Hematopoietic multipotent progenitor cell (in vitro differentiated cells): Measurements from ENCODE around the gene TTLL4. TPM values are rescaled to one million over a fixed set of nuclear protein-coding genes. Genes with fewer than 3 reads are reported as not detected.
"Not testable (repeated sequence)": the region's sequence is repeated elsewhere in the genome, so short reads cannot be mapped to it uniquely, and the experiment has no call there.

Experiments used
- DNase-seq, 3 donors: peaks; one replicate each; pipeline ENCODE4 v3.0.0-alpha.2; 2011 to 2015; ENCODE audit warnings: low read depth in 2 of 3, low spot score in 2 of 3
- total RNA-seq: library from RNA; depleted of rRNA; stranded (reverse); fragments of >200 nt; gene quantifications from one replicate; pipeline ENCODE4 v1.2.3, GENCODE V29; 2012

TTLL4 gene
- total RNA-seq, 1 donor, result 12.1 TPM

DNA sequence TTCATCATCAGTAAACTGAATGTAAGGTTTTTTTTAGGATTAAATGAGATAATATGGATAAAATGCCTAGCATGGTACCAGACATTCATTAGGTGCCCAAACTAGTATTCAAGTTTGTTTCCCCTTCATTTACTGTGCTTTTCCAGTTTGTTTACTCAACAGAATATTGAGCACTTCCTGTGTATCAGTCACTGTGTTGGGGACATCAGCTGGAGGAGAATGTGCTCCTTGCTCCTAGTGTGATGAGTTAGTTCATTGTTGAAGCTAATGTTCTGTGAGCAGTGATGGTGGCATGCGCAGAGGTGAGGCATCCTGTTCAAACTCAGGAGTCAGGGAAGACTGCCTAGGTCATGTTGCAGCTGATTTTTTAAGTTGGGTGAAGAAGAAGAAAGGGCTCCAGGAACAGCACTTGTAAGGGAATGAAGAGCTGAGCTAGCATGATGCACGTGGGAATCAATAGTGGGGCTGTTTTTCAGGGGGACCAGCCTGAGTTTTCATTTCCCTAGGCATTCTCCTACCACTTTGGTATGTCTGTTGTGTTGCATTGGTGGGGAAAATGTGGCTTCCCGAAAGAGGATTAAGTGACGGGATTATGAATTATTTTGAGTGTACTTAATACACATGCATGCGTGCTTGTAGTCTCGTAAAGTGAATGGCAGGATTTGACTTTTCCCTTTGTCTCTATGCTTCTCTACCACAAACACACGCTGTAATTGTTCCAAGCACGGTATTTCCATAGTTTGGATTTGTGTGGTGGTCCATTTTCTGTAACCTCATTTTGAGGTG lies 23.7 kb downstream of the TTLL4 start:
- DNase-seq, result no peak

DNA sequence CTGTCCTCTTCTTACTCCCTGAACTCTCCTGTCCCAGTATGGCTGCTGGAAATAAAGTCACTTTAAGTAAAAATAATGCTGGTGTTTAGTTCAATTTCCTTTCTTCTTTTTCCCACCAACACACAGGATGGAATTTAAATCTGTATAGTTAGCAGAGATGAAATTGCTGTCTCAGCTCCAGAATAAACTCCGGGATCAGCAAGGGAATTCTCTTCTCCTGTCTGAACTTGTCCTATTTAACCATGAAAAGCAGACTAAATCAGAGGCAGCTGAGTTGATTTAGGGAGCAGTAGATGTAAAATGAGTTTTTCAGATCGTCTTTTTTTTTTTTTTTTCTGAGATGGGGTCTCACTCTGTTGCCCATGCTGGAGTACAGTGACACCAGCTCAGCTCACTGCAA lies 25.9 kb downstream of the TTLL4 start:
- DNase-seq, result no peak

DNA sequence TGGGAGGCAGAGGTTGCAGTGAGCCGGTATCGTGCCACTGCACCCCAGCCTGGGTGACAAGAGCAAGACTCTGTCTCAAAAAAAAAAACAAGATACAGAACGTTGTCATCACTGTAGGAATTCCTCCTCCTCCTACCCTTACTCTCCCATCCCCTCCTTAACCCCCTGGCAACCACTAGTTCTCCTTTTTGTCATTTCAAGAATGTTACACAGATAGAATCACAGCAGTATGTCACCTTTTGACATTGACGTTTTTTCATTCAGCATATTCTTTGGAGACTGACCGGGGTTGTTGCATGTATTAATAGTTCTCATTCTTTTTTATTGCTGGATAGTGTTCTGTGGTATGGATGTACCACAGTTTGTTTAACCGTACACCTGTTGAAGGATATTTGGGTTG lies 32.4 kb downstream of the TTLL4 start:
- DNase-seq, result no peak

DNA sequence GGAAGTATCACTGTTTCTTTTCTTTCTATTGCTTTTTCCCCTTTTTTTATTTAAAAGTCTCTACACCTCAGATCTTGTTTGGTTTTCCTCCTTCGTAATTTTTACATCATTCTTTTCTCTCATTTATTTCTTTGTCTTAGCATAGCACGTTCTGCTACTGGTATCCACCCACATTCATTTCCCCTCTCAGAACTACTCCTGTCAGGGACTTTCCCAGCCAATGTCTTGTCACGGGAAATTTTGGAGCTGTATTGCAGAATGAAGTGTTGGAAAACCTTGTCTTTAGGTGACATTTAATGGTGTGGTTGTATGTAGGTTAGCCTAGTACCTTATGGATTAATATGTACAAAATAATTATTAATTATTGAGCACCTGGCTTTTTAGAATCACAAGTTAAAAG lies 34.0 kb downstream of the TTLL4 start:
- no peak for DNase-seq

DNA sequence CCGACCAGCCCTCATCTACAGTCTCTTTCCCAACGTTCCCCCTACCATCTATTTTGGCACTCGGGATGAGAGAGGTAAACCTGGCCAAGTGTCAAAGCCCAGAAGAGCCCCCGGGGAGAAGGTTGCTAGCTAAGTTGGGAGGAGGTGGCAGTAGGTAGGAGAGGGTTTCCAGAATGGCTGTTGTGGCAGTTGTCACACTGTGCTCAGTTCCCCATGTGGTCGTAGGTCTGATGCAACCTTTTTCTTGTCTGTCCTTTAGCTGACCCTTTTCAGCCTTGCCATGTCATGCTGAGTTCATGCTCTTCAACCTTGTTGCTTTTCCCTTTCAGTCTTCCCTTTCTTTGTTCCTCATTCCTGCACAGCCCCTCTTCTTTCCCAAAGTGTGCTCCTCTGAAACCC lies 34.5 kb downstream of the TTLL4 start:
- peak in 1 of 3 donors; percentile 11 for DNase-seq

DNA sequence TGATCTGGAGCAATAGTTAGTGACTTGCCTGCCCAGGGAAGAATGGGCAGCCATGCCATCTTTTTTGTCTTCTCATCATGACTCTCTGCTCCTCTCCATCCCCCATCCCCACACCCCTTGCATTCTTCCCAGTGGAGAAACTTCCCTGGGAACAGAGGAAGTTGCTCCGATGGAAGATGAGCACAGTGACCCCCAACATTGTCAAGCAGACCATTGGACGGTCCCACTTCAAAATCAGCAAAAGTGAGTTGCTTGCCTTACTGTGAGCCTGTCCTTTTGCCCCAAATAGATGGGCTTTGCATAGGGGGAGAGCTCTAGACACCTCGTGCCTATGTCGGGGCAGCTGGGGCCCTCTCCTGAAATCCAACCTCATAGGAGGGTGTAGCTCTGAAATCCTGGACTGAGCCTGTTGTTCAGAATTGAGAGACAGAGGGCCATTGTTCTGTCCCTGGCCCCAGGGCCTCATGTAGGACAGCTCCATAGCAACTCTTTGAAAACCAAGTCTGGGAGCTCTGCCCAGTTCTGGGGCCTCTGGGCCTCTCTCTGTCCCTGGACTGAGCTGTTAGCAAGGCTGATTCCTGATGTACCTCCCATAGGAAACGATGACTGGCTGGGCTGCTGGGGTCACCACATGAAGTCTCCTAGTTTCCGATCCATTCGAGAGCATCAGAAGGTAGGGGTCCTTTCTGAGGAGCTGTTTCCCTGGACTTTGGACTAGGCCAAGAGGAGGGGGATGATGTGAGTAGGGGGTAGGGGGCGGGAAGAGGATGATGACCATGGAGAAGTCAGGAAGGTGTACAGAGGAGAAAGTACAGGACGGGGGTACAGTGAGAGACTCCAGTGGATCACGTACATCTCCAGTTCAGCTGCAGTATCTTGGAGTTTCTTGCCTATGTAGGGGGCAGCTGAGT lies 35.2 kb downstream of the TTLL4 start:
- no peak for DNase-seq

DNA sequence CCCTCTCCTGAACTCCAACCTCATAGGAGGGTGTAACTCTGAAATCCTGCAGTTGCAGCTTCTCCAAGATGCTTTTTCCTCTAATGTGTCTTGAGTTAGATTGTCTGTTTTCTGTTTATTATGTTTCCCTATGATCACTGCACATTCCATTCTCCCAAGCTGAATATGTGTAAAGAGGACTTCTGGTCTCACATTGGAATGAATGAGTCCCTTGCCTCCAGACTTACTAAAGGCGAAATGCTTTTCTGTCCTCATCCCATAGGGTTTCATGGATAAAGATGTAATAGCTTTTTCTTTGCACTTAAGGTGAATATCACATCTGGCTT lies 35.8 kb downstream of the TTLL4 start:
- DNase-seq, result no peak

DNA sequence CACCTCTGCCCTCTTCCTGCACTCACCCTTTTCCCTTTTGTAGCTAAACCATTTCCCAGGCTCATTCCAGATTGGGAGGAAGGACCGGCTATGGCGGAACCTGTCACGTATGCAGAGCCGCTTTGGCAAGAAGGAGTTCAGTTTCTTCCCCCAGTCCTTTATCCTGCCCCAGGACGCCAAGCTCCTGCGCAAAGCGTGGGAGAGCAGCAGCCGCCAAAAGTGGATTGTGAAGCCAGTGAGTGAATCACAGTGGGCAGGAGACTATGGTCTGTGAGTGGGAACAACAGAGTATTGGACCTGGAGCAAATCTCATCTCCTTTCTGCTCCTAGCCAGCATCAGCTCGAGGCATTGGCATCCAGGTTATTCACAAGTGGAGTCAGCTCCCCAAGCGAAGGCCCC lies 36.3 kb downstream of the TTLL4 start:
- DNase-seq, result no peak

DNA sequence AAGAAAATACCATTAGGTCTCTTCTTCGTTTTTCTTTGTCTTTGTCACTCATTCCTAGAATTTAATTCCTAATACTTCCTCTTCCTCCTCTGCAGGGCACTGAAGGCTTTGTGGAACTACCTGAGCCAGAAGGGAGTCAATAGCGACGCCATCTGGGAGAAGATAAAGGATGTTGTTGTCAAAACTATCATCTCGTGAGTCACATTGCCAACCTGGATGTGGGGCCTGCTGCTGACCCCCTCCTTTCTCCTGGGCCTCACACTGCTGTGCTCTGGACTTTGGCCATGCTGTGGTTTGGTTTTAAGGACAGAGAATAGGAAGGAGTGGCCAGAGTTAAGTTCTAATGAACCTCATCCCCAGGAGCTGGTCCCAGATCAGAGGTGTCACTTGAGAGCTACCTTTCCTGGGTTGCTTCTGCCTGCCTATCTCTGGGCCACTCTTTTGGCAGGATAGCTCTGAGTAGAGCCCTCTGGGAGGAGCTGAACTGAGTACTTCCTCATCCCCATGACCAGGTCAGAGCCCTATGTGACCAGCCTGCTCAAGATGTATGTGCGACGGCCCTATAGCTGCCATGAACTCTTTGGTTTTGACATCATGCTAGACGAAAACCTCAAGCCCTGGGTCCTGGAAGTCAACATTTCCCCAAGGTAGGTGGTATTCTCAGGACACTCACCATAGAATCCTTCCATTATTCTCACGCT lies 38.3 kb downstream of the TTLL4 start:
- DNase-seq, result no peak

DNA sequence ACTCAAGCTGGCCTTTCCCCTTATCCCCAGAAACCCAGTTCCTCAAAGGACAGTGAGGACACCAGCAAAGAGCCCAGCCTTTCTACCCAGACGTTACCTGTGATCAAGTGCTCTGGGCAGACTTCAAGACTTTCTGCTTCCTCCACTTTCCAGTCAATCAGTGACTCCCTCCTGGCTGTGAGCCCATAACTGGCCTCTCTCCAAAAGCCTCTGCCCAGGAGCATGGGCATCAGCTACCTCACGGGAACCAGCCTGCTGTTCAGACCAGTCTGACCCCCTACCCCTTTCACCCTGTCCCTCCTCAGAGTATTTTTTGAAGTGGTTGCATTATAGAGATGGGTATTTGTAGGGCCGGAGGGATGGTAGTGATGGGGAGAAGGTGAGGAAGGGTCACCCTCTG lies 43.6 kb downstream of the TTLL4 start:
- no peak for DNase-seq

DNA sequence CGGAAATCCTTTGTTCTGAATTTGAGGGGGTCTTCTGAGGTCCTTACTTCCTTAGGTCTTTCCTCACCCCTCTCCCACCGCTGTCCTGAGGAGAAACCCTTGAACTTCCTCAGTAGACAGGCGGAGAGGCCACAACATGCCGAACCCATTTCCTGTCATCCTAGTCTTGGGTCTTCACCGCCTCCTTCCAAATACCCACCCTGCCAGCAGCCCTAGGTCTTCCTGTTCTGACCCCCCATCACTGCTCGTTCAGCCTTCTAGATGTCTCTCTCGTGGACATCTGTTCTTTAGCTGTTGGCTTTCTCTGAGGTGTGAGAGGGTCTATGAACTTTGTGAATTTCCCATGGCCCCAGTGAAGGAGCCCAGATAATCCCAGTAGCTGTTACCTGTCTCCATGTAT lies 44.1 kb downstream of the TTLL4 start:
- DNase-seq, result no peak

DNA sequence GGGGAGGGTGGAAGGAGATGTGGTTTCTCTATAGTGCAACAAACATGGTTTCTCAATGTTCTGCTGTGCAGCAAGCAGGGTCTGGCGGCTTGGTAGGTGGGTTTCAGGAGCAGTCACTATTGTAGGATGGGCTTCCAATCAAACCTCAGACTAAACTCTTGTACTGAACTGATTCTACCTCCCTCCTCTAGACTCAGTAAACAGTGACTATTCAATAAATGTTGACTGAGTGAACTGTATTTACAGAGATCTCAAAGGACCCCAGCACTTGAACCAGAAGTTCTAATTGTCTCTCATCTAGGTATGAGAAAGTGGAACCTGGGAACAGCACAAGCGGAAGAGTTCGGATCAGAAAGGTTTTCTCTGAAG lies 44.5 kb downstream of the TTLL4 start:
- DNase-seq, result no peak

DNA sequence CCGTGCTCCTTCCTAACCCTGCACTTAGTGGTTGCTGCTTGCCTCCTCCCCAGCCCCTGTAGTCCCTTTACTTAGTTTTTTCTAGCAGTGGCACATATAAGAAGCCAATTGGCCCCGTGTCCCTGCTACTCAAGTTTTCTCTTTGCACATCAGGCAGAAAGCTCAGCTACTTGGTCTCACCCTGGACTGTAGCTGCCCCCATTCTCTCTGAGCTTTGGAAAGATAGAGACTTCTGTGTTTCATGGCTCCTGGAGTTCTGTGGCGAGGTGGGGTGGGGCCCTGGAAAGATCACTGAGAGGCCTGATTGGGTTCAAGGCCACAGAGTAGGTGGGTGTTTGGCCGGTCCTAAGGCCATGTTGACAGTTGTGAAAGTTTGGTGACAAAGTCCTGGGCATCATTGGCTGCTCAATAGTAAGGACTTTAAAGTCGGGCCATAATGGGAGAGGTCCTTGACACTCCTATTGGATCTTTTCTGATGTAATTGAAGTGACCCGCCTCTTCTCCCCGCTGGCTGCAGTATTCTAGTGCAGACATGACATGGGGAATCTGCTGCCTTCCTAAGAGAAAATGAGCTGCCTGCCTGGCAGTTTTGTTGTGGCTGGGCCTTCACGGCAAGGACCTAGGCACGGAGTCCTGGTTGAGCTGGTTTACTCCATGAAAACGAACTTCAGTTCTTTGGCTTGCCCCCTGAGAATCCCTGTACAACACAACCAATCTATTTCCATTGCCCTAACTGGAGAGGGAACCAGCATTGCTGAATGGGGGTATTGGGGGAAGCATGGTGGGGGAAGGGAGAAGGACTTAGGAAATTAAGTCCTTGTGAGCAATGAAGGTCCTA lies 45.2 kb downstream of the TTLL4 start:
- no peak for DNase-seq

DNA sequence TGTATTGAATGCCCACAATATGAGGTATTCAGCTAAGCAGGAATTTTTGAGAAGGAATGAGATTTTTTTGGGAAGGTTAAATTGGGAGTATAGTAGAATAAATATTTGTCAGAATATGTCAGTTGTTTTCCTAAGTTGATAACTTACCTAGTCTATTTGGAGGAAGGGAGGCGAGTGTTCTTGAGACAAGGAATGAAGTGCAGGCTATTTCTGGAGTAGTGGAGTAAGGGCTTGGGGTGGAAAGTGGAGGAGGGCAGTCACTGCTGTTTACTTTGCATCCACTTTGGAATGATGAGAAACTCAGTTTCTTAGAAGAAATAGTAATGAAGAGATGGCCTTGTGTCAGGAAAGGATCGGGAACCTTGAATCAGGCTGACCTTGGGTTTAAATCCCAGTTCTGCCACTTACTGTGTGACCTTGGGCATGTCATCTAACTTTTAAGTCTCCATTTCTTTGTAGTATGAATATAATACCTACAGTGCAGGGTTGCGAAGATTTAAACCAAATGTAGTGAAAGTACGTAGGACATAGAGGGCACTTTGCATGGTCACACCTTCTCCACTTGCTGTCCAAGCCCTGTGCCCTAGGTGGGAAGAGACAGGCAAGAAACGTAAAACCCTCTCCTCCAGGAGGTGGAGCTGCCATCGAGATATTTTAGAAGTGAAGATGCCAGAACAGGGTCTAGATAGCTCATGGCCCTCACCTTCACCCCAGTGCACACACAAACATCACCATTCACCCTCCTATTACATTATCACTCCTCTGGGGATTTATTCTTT lies 46.2 kb downstream of the TTLL4 start:
- no peak for DNase-seq

DNA sequence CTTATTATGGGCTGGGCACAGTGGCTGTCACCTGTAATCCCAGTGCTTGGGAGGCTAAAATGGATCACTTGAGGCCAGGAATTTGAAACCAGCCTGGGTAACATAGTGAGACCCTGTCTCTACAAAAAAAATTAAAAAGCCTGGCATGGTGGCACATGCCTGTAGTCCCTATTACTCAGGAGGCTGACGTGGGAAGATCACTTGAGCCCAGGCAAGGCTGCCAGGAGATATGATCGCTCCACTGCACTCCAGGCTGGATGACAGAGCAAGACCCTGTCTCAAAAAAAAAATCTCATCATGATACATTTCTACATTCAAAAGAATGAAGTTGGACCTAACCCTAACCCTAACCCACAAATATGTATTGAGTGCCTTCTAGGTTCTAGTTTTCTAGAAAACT lies 51.2 kb downstream of the TTLL4 start:
- DNase-seq, result no peak

DNA sequence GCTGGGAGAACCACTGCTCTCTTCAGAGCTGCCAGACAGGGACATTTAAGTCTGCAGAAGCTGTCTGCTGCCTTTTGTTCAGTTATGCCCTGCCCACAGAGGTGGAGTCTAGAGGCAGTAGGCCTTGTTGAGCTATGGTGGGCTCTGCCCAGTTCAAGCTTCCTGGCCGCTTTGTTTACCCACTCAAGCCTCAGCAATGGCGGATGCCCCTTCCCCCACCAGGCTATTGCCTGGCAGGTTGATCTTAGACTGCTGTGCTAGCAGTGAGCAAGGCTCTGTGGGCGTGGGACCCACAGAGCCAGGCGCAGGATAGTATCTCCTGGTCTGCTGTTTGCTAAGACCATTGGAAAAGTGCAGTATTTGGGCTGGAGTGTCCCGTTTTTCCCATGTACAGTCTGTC lies 62.1 kb downstream of the TTLL4 start:
- not testable (repeated sequence) for DNase-seq

DNA sequence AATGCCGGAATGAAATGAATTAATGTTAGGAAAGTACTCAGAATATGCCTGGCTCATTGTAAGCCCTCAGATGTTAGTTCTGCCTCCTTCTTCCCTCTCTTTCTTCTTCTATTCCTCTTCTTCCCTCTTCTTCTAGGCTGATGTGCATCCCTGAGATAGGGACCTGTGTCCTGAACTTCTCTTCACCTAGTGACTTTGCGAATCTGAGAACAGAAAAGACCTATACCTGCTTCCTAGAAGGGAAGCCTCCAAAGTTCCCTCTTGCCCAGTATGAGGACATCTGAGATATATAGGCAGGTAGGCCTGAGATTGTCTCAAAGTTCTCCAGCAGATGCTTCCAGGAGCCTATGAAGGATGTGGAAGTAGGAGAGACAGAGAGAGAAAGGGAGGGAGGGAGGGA lies 63.2 kb downstream of the TTLL4 start:
- DNase-seq, result no peak

DNA sequence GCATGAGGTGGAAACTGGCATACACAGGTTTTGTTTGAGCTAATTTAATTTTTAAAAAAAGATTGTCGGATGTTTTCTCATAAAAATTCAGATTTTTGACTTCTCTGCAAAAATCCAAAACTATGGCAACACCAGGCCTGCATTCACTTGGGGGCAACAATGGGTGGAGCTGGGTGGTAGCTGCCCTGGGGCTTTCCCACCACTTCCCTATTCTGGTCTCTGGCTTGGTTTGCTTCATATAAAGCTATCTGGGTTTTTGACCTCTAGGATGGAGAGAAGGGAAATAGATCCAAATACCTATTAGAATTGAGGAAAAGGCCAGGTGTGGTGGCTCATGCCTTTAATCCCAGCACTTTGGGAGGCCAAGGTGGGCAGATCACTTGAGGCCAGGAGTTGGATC lies 65.9 kb downstream of the TTLL4 start:
- DNase-seq, result no peak

DNA sequence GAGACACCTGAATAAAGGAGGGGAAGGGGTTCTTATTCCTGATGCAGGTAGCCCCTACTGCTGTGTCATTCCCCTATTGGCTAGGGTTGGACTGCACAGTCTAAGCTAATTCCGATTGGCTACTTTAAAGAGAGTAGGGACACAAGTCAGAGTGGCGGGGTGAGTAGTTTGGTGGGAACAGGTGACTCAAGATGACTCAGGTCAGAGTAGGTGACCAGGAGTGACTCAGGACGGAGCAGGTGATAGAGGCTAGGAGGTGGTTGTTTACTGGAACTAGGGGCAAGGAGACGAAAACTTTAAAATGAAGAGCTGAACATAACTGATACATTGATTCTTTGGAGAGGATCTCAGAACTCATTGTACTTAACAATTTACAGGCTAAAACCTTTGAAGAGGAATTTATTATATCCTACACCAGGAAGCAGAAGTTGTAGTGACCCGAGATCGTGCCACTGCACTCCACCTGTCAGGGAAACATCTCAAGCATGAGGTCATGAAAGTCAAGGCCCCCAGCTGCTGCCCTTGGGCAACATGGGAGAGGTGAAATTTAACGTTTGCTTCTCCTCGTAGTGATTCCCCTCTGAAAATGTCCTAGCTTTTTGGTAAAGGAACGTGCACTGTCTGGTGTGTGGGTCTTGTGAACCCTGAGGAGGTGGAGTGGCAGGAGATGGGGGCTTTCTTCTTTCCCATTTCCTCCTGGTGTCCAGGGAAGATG lies 66.8 kb downstream of the TTLL4 start:
- no peak for DNase-seq
